Keratinocyte (primary cell): Measurements from ENCODE around the gene ETF1. TPM values are rescaled to one million over a fixed set of nuclear protein-coding genes. Genes with fewer than 3 reads are reported as not detected.
A peak's percentile ranks its signal among the peaks of the same experiment; 100 is the strongest.

Experiments
- DNase-seq: peaks from one replicate; pipeline ENCODE4 v3.0.0-alpha.2; 2011; ENCODE audit warnings: low read depth, missing footprints, low spot score
- FAIRE-seq: peaks from 2 replicates; lab custom pipeline; 2011; peaks lifted over from hg19 to GRCh38; lab: Jason Lieb, UNC
- H2AFZ ChIP-seq: 2 replicates; pipeline ENCODE4 v1.6.0; 2012; ENCODE audit warnings: low read length, control low read depth, inconsistent platforms; ENCODE audit not compliant: control insufficient read depth
- H3K27ac ChIP-seq: 2 replicates; pipeline ENCODE4 v1.5.1; 2011; ENCODE audit warnings: low read length; ENCODE audit not compliant: control insufficient read depth, insufficient read depth
- H3K27me3 ChIP-seq: 3 replicates; pipeline ENCODE4 v1.6.0; 2011; ENCODE audit warnings: low read length; ENCODE audit not compliant: control insufficient read depth, insufficient read depth; ENCODE audit errors: extremely low read depth
- H3K36me3 ChIP-seq, 2 experiments: 2 replicates in 1 of 2; 3 replicates in 1 of 2; pipeline ENCODE4 v1.5.1; 2011; ENCODE audit warnings: low read length in 2 of 2, mild to moderate bottlenecking in 1 of 2; ENCODE audit not compliant: control insufficient read depth in 2 of 2, insufficient read depth in 2 of 2; ENCODE audit errors: extremely low read depth in 1 of 2
- H3K4me1 ChIP-seq: 3 replicates; pipeline ENCODE4 v1.5.1; 2011; ENCODE audit warnings: low read length; ENCODE audit not compliant: control insufficient read depth, insufficient read depth; ENCODE audit errors: extremely low read depth
- H3K4me2 ChIP-seq: 3 replicates; pipeline ENCODE4 v1.6.0; 2011; ENCODE audit warnings: low read depth, low read length; ENCODE audit not compliant: control insufficient read depth, insufficient read depth; ENCODE audit errors: extremely low read depth
- H3K4me3 ChIP-seq, 3 experiments: fragments of 200-600 bp in 1 of 3; sonication (generic) in 1 of 3; 2 replicates in 2 of 3; 3 replicates in 1 of 3; pipeline ENCODE4 v1.5.1; 2011 to 2016; ENCODE audit warnings: low read length in 3 of 3, mild to moderate bottlenecking in 3 of 3, control low read depth in 2 of 3, inconsistent platforms in 1 of 3, low read depth in 1 of 3, mixed read lengths in 1 of 3, mixed run types in 1 of 3, moderate library complexity in 1 of 3; ENCODE audit not compliant: control insufficient read depth in 2 of 3, insufficient read depth in 2 of 3; ENCODE audit errors: extremely low read depth in 1 of 3
- H3K79me2 ChIP-seq: 2 replicates; pipeline ENCODE4 v1.6.0; 2012; ENCODE audit warnings: low read length; ENCODE audit not compliant: control insufficient read depth, insufficient read depth
- H3K9ac ChIP-seq: 3 replicates; pipeline ENCODE4 v1.6.0; 2011; ENCODE audit warnings: low read length; ENCODE audit not compliant: control insufficient read depth, insufficient read depth; ENCODE audit errors: extremely low read depth
- H3K9me1 ChIP-seq: 3 replicates; pipeline ENCODE4 v1.6.0; 2011; ENCODE audit warnings: low read length; ENCODE audit not compliant: control insufficient read depth, insufficient read depth; ENCODE audit errors: extremely low read depth
- H3K9me3 ChIP-seq: 2 replicates; pipeline ENCODE4 v1.5.1; 2012; ENCODE audit warnings: low read depth, low read length; ENCODE audit not compliant: control insufficient read depth
- H4K20me1 ChIP-seq: 3 replicates; pipeline ENCODE4 v1.6.0; 2011; ENCODE audit warnings: low read length; ENCODE audit not compliant: control insufficient read depth, insufficient read depth; ENCODE audit errors: extremely low read depth
- EZH2 ChIP-seq: IDR thresholded peaks from one replicate; pipeline ENCODE4 v1.6.1; 2012; ENCODE audit warnings: inconsistent platforms, mild to moderate bottlenecking, low read length, moderate library complexity
- dilution Hi-C: fragments of 300-500 bp; cut with MboI; formaldehyde crosslinking; loops from one replicate; pipeline ENCODE4 v1.7.0; 2020; ENCODE audit warnings: low sequenced_read_pairs; ENCODE audit not compliant: extremely low pct_ligation_motif_present
- polyA plus RNA-seq, 5 experiments: library from polyadenylated mRNA; depleted of rRNA in 3 of 5; stranded (reverse) in 3 of 5; stranded (forward) in 1 of 5; unstranded in 1 of 5; fragments of >200 nt; gene quantifications; 1 replicate in 1 of 5; 2 replicates in 3 of 5; 3 replicates in 1 of 5; pipeline versions ENCODE4 v1.2.1 to v1.2.3, GENCODE V29; 2011 to 2012; ENCODE audit warnings: missing spikeins in 2 of 5, low read depth in 1 of 5, low replicate concordance in 1 of 5
- TF ChIP-seq, protein P1 (sequence below), 3 experiments: IDR thresholded peaks in 1 of 3; conservative IDR thresholded peaks in 1 of 3; optimal IDR thresholded peaks in 1 of 3; 2 replicates in 2 of 3; 3 replicates in 1 of 3; pipeline versions ENCODE3 to v1.5.1; 2011; ENCODE audit warnings: low read length in 3 of 3, mild to moderate bottlenecking in 3 of 3, moderate library complexity in 2 of 3, control low read depth in 1 of 3, inconsistent platforms in 1 of 3; ENCODE audit not compliant: insufficient read depth in 2 of 3; ENCODE audit errors: extremely low read depth in 1 of 3

Gene ETF1
- polyA plus RNA-seq, 1 donor (not counting 4 experiments of a cell fraction or from before 2014, with no cell fraction given) = 137 TPM

DNA sequence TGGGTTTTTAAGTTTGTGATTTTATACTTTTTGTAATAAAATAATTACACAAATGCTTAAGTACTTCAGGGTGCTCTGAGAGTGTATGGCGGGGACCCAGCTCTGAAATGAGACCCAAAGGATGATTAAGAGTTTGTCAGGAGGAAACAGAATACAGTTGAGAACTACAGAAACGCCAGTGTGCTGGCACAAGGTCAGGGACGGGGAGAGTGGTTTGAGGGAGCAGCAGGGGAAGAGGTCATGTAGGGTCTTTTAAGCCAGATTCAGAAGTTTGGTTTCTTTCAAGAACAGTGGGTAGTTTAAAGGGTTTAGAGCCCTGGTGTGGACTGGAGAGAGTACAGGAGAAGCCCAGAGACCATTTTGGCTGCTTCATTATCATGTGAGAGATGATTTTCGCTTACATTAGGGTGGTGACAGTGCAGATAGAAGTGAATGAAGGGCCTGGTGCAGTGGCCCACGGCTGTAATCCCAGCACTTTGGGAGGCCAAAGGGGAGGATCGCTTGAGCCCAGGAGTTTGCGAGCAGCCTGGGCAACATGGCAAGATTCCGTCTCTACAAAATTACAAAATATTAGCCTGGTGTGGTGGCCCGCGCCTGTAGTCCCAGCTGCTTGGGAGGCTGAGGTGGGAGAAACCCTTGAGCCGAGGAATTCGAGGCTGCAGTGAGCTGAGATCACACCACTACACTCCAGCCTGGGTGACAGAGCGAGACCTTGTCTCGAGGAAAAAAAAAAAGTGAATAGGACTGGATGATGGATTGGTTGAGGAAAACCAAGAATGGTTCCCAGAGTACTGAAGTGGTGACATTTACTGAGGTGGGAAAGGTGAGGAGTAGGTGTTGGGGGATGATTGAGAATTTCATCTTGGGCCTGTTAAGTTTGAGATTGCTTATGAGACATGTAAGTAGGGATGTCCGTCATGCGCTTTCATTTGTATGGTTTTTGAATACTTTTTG lies 1.4 kb upstream of the ETF1 start:
- Histone ChIP-seq H3K4me2 (peak overlapping the region; percentile 87), H3K79me2 (peaks cover 84% of the 10 kb centered on the region), H2AFZ (no peak overlapping the region), H3K4me3 (peak overlapping the region; percentile 76 to 94 (median 90)), H3K9me1 (no peaks in the 10 kb centered on the region), H3K9me3 (no peaks in the 10 kb centered on the region), H3K27me3 (no peaks in the 10 kb centered on the region), H3K27ac (peak overlapping the region; percentile 100), H3K9ac (peak overlapping the region; percentile 100), H3K36me3 (peaks cover 3 to 7% of the 10 kb centered on the region in 2 experiments), H4K20me1 (peaks cover 18% of the 10 kb centered on the region), H3K4me1 (peaks cover 43% of the 10 kb centered on the region)
- dilution Hi-C loops = no loop called here
- FAIRE-seq = no peak
- DNase-seq = no peak
- TF ChIP-seq, protein P1, sequence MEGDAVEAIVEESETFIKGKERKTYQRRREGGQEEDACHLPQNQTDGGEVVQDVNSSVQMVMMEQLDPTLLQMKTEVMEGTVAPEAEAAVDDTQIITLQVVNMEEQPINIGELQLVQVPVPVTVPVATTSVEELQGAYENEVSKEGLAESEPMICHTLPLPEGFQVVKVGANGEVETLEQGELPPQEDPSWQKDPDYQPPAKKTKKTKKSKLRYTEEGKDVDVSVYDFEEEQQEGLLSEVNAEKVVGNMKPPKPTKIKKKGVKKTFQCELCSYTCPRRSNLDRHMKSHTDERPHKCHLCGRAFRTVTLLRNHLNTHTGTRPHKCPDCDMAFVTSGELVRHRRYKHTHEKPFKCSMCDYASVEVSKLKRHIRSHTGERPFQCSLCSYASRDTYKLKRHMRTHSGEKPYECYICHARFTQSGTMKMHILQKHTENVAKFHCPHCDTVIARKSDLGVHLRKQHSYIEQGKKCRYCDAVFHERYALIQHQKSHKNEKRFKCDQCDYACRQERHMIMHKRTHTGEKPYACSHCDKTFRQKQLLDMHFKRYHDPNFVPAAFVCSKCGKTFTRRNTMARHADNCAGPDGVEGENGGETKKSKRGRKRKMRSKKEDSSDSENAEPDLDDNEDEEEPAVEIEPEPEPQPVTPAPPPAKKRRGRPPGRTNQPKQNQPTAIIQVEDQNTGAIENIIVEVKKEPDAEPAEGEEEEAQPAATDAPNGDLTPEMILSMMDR (optimal IDR thresholded peaks at IDR 0.05 in 1 of 3, IDR thresholded peaks at IDR 0.05 in 1 of 3, conservative IDR thresholded peaks at IDR 0.05 in 1 of 3; ENCODE audit: extremely low read depth in 1 of 3, insufficient read depth in 2 of 3, low read length in 3 of 3) = no peak
- TF ChIP-seq EZH2 = no peak

DNA sequence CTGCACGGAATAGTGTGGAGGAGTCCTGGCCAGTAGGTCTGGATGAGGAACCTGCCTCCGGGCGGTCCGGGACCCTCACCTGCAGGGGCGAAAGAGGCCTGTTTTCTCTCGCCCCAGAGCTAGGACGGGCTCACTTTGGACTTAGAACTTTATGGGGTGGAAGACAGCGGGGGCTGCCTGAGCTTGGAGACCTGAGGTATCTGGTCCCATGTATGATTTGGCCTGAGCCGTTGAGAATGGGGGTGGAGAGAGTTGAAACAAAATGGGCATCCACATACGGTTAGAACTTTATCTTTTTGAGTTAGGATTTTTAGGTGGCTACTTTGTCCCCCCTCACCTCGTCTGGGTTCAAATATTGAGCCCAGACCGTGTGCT lies 681 bp upstream of the ETF1 start:
- no peaks in the 10 kb centered on the region for H3K27me3 ChIP-seq
- peaks cover 46% of the 10 kb centered on the region for H3K4me1 ChIP-seq
- H3K4me3 ChIP-seq = peak overlapping the region; percentile 76 to 94 (median 90)
- H3K9me3 ChIP-seq = no peaks in the 10 kb centered on the region
- H3K79me2 ChIP-seq = peaks cover 88% of the 10 kb centered on the region
- peaks cover 22% of the 10 kb centered on the region for H4K20me1 ChIP-seq
- DNase-seq = no peak
- peak overlapping the region; percentile 100 for H3K27ac ChIP-seq
- TF ChIP-seq, protein P1 (optimal IDR thresholded peaks at IDR 0.05 in 1 of 3, IDR thresholded peaks at IDR 0.05 in 1 of 3, conservative IDR thresholded peaks at IDR 0.05 in 1 of 3; ENCODE audit: extremely low read depth in 1 of 3, insufficient read depth in 2 of 3, low read length in 3 of 3) = no peak
- TF ChIP-seq EZH2 = no peak
- no peaks in the 10 kb centered on the region for H3K9me1 ChIP-seq
- dilution Hi-C loops = no loop called here
- H3K4me2 ChIP-seq = peak overlapping the region; percentile 87
- H3K36me3 ChIP-seq = peaks cover 3 to 7% of the 10 kb centered on the region in 2 experiments
- FAIRE-seq = no peak
- H2AFZ ChIP-seq = peak overlapping the region; percentile 83
- H3K9ac ChIP-seq = peak overlapping the region; percentile 100
